Psoas muscle (tissue), 8 donors: Measurements from ENCODE around the gene HAT1. TPM values are rescaled to one million over a fixed set of nuclear protein-coding genes. Genes with fewer than 3 reads are reported as not detected.

ENCODE experiments used
- ATAC-seq, 4 donors: fragments of 200-7000 bp; cut with Tn5 transposase; one replicate each; pipeline ENCODE4 v1.9.1; 2020; ENCODE audit warnings: moderate library complexity in 3 of 4, mild to moderate bottlenecking in 2 of 4
- DNase-seq, 2 donors: peaks; one replicate each; pipeline ENCODE4 v3.0.0-alpha.2; 2020
- H3K27ac ChIP-seq: fragments of 200-600 bp; one replicate; pipeline ENCODE4 v1.8.0; 2022
- H3K27me3 ChIP-seq, 3 donors: fragments of 200-600 bp in 1 of 3; one replicate each; pipeline versions ENCODE4 v1.6.1 to v1.8.0; 2013 to 2022; ENCODE audit warnings: low read length in 2 of 3, mild to moderate bottlenecking in 2 of 3, moderate library complexity in 1 of 3; ENCODE audit not compliant: insufficient read depth in 3 of 3
- H3K36me3 ChIP-seq, 2 donors: fragments of 200-600 bp in 1 of 2; one replicate each; pipeline versions ENCODE4 v1.6.1 to v1.8.0; 2013 to 2022; ENCODE audit warnings: low read depth in 1 of 2, mild to moderate bottlenecking in 1 of 2, moderate library complexity in 1 of 2; ENCODE audit not compliant: insufficient read depth in 1 of 2
- H3K4me1 ChIP-seq: fragments of 200-600 bp; one replicate; pipeline ENCODE4 v1.8.0; 2022
- H3K4me3 ChIP-seq: fragments of 200-600 bp; one replicate; pipeline ENCODE4 v1.8.0; 2022; ENCODE audit warnings: mild to moderate bottlenecking
- H3K9me3 ChIP-seq: fragments of 200-600 bp; one replicate; pipeline ENCODE4 v1.8.0; 2022
- WGBS, 3 donors: extraction: QIAGEN DNeasy Blood & Tissue Kit; methylation state at CpG; one replicate each; pipeline versions ENCODE4 v1.1.6 to v1.1.7; 2013; 5-methylcytosine and 5-hydroxymethylcytosine counted together
- intact Hi-C, 2 donors: fragments of 100-400 bp; cut with DNase I; formaldehyde crosslinking; loops; one replicate each; pipeline versions ENCODE4 v1.11.0 to v1.14.2; 2022
- polyA plus RNA-seq, 3 donors: library from polyadenylated mRNA; stranded (reverse); fragments of 200-250 nt; gene quantifications; one replicate each; pipeline ENCODE4 v1.2.3, GENCODE V29; 2013
- total RNA-seq, 4 donors: library from RNA; stranded (reverse); fragmentation: NEBNext Ultra II Directional in 2 of 4; extraction: Animal tissue kit (Norgen Biotek cat#: 25700) in 2 of 4; gene quantifications; one replicate each; pipeline versions ENCODE4 v1.2.1 to v1.2.4, GENCODE V29; 2021 to 2023
- TF ChIP-seq, protein P1 (sequence below): fragments of 200-600 bp; IDR thresholded peaks from one replicate; pipeline ENCODE4 v1.8.0; 2022; ENCODE audit warnings: antibody characterized with exemption
- donor health status: healthy with polysubstance abuse.
- donor health status: DM: no; HTN: no; CAD: no; lungs with moderate emphysema.
- donor health status: Bipolar disorder and iron deficiency.
- donor health status: healthy.
- donor health status: DM: yes; HTN: yes; CAD: no.
- donor health status: DM: no; HTN: no; CAD: no.
- donor health status: DM: no; HTN: no; CAD: no.
- donor health status: DM: yes; HTN: yes; CAD: no.

Gene HAT1
- total and polyA plus RNA-seq, 7 donors: 31.8 to 94.6 (median 54.7) TPM

DNA sequence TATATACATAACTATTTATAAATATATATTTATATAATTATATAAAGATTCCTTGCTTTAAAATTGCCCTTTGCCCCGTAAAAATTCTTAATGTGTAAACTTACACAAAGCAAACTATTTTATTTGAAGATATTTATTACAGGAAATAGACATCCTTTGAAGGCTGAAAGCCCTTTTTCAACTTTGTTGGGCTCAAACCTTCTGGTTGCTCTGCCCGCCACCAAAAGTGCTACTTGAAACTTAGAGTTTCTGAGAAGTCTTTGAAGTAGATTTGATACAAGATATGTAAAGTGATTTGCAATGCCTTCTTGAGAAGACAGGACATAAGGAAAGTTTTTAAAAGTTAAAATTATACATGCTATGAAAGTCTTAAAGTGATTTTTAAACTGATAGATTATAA is 40.9 kb downstream of the HAT1 start:
- H3K27me3 ChIP-seq: no peaks in the 10 kb centered on the region
- 91 to 94% (median 93%) methylated on average over 2 of the region's 2 CpGs for WGBS, 3 donors
- peaks cover 0 to 30% of the 10 kb centered on the region in 2 donors for H3K36me3 ChIP-seq
- H3K9me3 ChIP-seq: no peaks in the 10 kb centered on the region
- DNase-seq (no peak), ATAC-seq (no peak)
- no peak overlapping the region for H3K27ac ChIP-seq
- H3K4me1 ChIP-seq: peaks cover 23% of the 10 kb centered on the region
- intact Hi-C loops: no loop called here
- H3K4me3 ChIP-seq: no peak overlapping the region
- TF ChIP-seq, protein P1, sequence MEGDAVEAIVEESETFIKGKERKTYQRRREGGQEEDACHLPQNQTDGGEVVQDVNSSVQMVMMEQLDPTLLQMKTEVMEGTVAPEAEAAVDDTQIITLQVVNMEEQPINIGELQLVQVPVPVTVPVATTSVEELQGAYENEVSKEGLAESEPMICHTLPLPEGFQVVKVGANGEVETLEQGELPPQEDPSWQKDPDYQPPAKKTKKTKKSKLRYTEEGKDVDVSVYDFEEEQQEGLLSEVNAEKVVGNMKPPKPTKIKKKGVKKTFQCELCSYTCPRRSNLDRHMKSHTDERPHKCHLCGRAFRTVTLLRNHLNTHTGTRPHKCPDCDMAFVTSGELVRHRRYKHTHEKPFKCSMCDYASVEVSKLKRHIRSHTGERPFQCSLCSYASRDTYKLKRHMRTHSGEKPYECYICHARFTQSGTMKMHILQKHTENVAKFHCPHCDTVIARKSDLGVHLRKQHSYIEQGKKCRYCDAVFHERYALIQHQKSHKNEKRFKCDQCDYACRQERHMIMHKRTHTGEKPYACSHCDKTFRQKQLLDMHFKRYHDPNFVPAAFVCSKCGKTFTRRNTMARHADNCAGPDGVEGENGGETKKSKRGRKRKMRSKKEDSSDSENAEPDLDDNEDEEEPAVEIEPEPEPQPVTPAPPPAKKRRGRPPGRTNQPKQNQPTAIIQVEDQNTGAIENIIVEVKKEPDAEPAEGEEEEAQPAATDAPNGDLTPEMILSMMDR: no peak

DNA sequence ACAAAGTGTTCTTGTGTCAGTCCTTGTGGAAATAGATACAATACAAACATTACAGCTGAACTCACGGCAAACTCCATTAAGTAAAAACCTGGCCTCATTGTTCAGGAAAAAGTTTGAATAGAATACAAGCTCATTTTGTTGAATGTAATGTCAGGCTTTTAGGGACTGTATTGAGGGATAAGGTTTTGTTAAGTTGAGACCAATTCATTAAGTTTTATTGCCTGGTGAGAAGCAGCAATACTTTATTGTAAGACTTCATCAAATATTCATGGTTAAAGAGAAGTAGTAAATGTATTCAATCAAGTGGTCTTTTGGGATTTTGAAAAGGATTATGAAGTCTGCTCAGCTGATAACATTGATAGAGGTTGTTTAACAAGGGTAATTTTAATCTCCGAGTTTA is 42.0 kb downstream of the HAT1 start:
- Histone ChIP-seq H3K36me3 (peaks cover 0 to 34% of the 10 kb centered on the region in 2 donors), H3K27me3 (no peaks in the 10 kb centered on the region), H3K27ac (no peak overlapping the region), H3K9me3 (no peaks in the 10 kb centered on the region), H3K4me1 (peaks cover 12% of the 10 kb centered on the region), H3K4me3 (no peak overlapping the region)
- intact Hi-C loops: no loop called here
- ATAC-seq: no peak
- TF ChIP-seq, protein P1: no peak
- WGBS, 3 donors: 69 to 93% (median 81%) methylated on average over 2 of the region's 2 CpGs
- no peak for DNase-seq

DNA sequence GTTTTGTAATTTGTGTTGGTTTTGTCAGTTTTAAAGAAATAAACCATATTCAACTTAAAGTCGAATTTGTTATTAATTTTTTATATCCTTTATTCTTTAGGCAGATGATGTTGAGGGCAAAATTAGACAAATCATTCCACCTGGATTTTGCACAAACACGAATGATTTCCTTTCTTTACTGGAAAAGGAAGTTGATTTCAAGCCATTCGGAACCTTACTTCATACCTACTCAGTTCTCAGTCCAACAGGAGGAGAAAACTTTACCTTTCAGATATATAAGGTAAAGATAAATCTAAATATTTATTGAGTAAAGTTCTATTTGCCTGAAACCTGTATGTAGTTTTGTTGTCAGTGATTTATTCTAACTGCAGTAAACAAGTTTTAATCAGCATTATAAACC is 43.0 kb downstream of the HAT1 start:
- TF ChIP-seq, protein P1: no peak
- H3K4me3 ChIP-seq: no peak overlapping the region
- H3K4me1 ChIP-seq: peaks cover 3% of the 10 kb centered on the region
- H3K27me3 ChIP-seq: no peaks in the 10 kb centered on the region
- peaks cover 0 to 39% of the 10 kb centered on the region in 2 donors for H3K36me3 ChIP-seq
- no peak overlapping the region for H3K27ac ChIP-seq
- ATAC-seq (no peak), DNase-seq (no peak)
- WGBS, 3 donors: 87 to 90% (median 87%) methylated on average over 3 of the region's 3 CpGs
- H3K9me3 ChIP-seq: no peaks in the 10 kb centered on the region
- intact Hi-C loops: no loop called here

DNA sequence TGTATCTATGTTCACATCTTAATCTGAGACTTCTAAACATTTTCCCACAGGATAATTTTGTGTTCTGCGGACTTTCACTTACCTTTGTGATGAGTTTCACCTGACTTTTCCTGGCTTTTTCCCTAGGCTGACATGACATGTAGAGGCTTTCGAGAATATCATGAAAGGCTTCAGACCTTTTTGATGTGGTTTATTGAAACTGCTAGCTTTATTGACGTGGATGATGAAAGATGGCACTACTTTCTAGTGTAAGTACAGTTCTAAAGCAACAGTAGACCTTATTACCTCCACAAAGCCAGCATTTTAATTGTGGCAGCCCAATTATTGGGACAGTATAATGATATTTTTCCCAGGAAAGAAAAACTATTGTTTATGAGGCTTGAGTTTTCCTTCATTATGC is 43.4 kb downstream of the HAT1 start:
- Histone ChIP-seq H3K27ac (no peak overlapping the region), H3K27me3 (no peaks in the 10 kb centered on the region), H3K36me3 (peaks cover 0 to 39% of the 10 kb centered on the region in 2 donors), H3K9me3 (no peaks in the 10 kb centered on the region), H3K4me1 (no peaks in the 10 kb centered on the region), H3K4me3 (no peak overlapping the region)
- ATAC-seq (no peak), DNase-seq (no peak)
- TF ChIP-seq, protein P1: no peak
- WGBS, 3 donors: 95 to 99% (median 97%) methylated on average over 3 of the region's 3 CpGs
- intact Hi-C loops: no loop called here

DNA sequence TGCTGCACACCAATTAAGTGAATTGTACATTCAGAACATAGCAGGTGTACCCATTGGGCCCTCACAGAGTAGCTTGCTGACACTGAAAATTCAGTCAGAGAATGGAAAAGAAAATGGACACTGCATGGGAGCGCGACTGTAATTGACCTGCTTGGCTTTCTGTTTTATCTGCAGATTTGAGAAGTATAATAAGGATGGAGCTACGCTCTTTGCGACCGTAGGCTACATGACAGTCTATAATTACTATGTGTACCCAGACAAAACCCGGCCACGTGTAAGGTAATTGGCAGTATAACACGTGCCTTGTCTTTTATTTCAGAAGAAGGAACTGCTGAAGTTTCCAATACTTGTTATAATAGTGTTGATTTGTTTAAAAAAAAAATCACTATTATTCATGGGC is 44.0 kb downstream of the HAT1 start:
- no peak for ATAC-seq
- intact Hi-C loops: no loop called here
- DNase-seq: no peak
- 88 to 96% (median 94%) methylated on average over 8 of the region's 8 CpGs for WGBS, 3 donors
- H3K27me3 ChIP-seq: no peaks in the 10 kb centered on the region
- TF ChIP-seq, protein P1: no peak
- H3K4me1 ChIP-seq: no peaks in the 10 kb centered on the region
- H3K27ac ChIP-seq: no peak overlapping the region
- no peaks in the 10 kb centered on the region for H3K9me3 ChIP-seq
- peaks cover 0 to 44% of the 10 kb centered on the region in 2 donors for H3K36me3 ChIP-seq
- H3K4me3 ChIP-seq: no peak overlapping the region
